MM.1S (cell line): Measurements from ENCODE around the gene NAMPT.

Experiments used
- DNase-seq: peaks from one replicate; pipeline ENCODE4 v3.0.0-alpha.2; 2015
- H2AFZ ChIP-seq: fragments of 300-600 bp; sonication (generic); 2 replicates; pipeline ENCODE4 v1.6.0; 2016; ENCODE audit warnings: antibody characterized with exemption, low read length
- H3F3A ChIP-seq: fragments of 300-600 bp; sonication (generic); 2 replicates; pipeline ENCODE4 v1.6.1; 2016; ENCODE audit warnings: mild to moderate bottlenecking, antibody characterized with exemption, low read length, moderate library complexity, mixed read lengths; ENCODE audit not compliant: insufficient read depth
- H3K27ac ChIP-seq: fragments of 300-600 bp; sonication (generic); 2 replicates; pipeline ENCODE4 v1.5.1; 2016; ENCODE audit warnings: mild to moderate bottlenecking, low read length
- H3K27me3 ChIP-seq: fragments of 300-600 bp; sonication (generic); replicated peaks from 2 replicates; pipeline ENCODE4 v1.6.0; 2016; ENCODE audit warnings: low read length; ENCODE audit not compliant: insufficient read depth
- H3K36me3 ChIP-seq: fragments of 300-600 bp; sonication (generic); replicated peaks from 2 replicates; pipeline ENCODE4 v1.6.1; 2016; ENCODE audit warnings: mild to moderate bottlenecking, low read length, mixed read lengths; ENCODE audit not compliant: insufficient read depth
- H3K4me1 ChIP-seq: fragments of 300-600 bp; sonication (generic); 2 replicates; pipeline ENCODE4 v1.6.1; 2016; ENCODE audit warnings: low read length, mixed read lengths
- H3K4me2 ChIP-seq: fragments of 300-600 bp; sonication (generic); 2 replicates; pipeline ENCODE4 v1.6.0; 2016; ENCODE audit warnings: low read depth, low read length
- H3K4me3 ChIP-seq: fragments of 300-600 bp; sonication (generic); 2 replicates; pipeline ENCODE4 v1.5.1; 2016; ENCODE audit warnings: low read length, mixed read lengths
- H3K79me2 ChIP-seq: fragments of 300-600 bp; sonication (generic); 2 replicates; pipeline ENCODE4 v1.6.1; 2016; ENCODE audit warnings: mixed run types, low read length, mixed read lengths
- H3K9ac ChIP-seq: fragments of 300-600 bp; sonication (generic); 2 replicates; pipeline ENCODE4 v1.6.1; 2016; ENCODE audit warnings: low read length, mixed read lengths
- H3K9me2 ChIP-seq: fragments of 300-600 bp; sonication (generic); replicated peaks from 2 replicates; pipeline ENCODE4 v1.6.1; 2016; ENCODE audit warnings: mild to moderate bottlenecking, low read length, mixed read lengths; ENCODE audit not compliant: insufficient read depth
- H3K9me3 ChIP-seq: fragments of 300-600 bp; sonication (generic); replicated peaks from 2 replicates; pipeline ENCODE4 v1.6.1; 2016; ENCODE audit warnings: mild to moderate bottlenecking, low read length, mixed read lengths; ENCODE audit not compliant: insufficient read depth
- H4K20me1 ChIP-seq: fragments of 300-600 bp; sonication (generic); 2 replicates; pipeline ENCODE4 v1.6.1; 2016; ENCODE audit warnings: mild to moderate bottlenecking, low read length, moderate library complexity, mixed read lengths; ENCODE audit not compliant: insufficient read depth
- EZH2 ChIP-seq: fragments of 300-600 bp; sonication (generic); optimal IDR thresholded peaks from 2 replicates; pipeline ENCODE3; 2017; ENCODE audit warnings: low read depth, mild to moderate bottlenecking, antibody characterized with exemption, low read length, mixed read lengths
- EZH2phosphoT487 ChIP-seq: fragments of 300-600 bp; sonication (generic); IDR thresholded peaks from 2 replicates; pipeline ENCODE4 v1.6.1; 2018; ENCODE audit warnings: antibody characterized with exemption, low read length
- TF ChIP-seq, protein P1 (sequence below): fragments of 300-600 bp; sonication (generic); IDR thresholded peaks from 2 replicates; pipeline ENCODE4 v1.5.1; 2016; ENCODE audit warnings: antibody characterized with exemption, low read length, mixed read lengths

The NAMPT gene

DNA sequence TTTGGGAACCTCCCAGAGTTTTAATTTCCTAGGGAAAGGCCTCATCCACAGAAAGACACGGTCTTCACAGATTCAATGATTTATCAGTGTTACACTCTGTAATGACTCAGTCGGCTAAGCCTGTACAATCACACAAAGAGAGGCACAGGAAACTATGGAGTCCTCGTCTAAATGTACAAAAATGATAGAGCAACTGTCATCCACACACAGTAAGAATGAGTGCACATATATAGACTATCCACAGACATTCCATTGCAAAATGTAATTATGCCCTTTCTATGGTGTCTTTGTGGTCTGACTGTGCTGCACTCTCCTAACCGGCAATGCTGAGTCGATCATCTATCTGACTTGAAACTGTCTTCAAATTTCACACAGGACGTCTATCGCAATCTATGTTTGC lies 3.5 kb upstream of the NAMPT start:
- Histone ChIP-seq H3K27ac (no peak overlapping the region), H3K27me3 (no peaks in the 10 kb centered on the region), H3K36me3 (no peaks in the 10 kb centered on the region), H3K4me1 (peaks cover 6% of the 10 kb centered on the region; the same call in 1 of the 2 replicates), H3K9ac (no peak overlapping the region), H3K4me2 (no peak overlapping the region), H3K9me2 (no peaks in the 10 kb centered on the region), H3K4me3 (no peak overlapping the region), H2AFZ (no peak overlapping the region), H3K79me2 (peaks cover 10% of the 10 kb centered on the region), H3K9me3 (no peaks in the 10 kb centered on the region), H3F3A (peaks cover 12% of the 10 kb centered on the region), H4K20me1 (no peaks in the 10 kb centered on the region)
- no peak for DNase-seq
- no peak for TF ChIP-seq EZH2
- TF ChIP-seq, protein P1, sequence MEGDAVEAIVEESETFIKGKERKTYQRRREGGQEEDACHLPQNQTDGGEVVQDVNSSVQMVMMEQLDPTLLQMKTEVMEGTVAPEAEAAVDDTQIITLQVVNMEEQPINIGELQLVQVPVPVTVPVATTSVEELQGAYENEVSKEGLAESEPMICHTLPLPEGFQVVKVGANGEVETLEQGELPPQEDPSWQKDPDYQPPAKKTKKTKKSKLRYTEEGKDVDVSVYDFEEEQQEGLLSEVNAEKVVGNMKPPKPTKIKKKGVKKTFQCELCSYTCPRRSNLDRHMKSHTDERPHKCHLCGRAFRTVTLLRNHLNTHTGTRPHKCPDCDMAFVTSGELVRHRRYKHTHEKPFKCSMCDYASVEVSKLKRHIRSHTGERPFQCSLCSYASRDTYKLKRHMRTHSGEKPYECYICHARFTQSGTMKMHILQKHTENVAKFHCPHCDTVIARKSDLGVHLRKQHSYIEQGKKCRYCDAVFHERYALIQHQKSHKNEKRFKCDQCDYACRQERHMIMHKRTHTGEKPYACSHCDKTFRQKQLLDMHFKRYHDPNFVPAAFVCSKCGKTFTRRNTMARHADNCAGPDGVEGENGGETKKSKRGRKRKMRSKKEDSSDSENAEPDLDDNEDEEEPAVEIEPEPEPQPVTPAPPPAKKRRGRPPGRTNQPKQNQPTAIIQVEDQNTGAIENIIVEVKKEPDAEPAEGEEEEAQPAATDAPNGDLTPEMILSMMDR = no peak
- no peak for TF ChIP-seq EZH2phosphoT487

DNA sequence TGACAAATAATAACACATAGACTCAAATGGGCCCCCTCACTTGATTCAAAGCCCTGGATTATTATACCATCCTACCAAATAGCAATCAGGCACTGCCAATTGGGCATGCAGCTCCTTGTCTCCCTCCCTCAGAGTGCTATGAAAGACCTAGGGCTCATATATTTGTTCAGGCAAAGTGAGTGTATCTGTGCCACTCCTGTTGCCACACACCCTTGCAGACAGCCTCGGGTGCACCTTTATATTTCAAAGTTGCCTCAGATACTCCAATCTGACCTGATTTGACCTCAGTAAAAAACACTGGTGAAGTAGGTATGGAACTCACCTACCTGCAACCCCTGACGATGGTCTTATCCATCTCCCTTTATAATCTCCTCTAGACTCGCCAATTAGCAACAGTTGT lies 3.0 kb upstream of the NAMPT start:
- Histone ChIP-seq H3K27ac (no peak overlapping the region), H3F3A (peaks cover 12% of the 10 kb centered on the region), H3K9ac (no peak overlapping the region), H3K4me2 (no peak overlapping the region), H3K9me3 (no peaks in the 10 kb centered on the region), H3K4me3 (no peak overlapping the region), H3K36me3 (no peaks in the 10 kb centered on the region), H3K4me1 (peaks cover 11% of the 10 kb centered on the region; the same call in 1 of the 2 replicates), H3K9me2 (no peaks in the 10 kb centered on the region), H3K79me2 (peaks cover 14% of the 10 kb centered on the region), H2AFZ (no peak overlapping the region), H3K27me3 (no peaks in the 10 kb centered on the region), H4K20me1 (no peaks in the 10 kb centered on the region)
- DNase-seq = no peak
- TF ChIP-seq EZH2 = no peak
- TF ChIP-seq, protein P1 = no peak
- TF ChIP-seq EZH2phosphoT487 = no peak

DNA sequence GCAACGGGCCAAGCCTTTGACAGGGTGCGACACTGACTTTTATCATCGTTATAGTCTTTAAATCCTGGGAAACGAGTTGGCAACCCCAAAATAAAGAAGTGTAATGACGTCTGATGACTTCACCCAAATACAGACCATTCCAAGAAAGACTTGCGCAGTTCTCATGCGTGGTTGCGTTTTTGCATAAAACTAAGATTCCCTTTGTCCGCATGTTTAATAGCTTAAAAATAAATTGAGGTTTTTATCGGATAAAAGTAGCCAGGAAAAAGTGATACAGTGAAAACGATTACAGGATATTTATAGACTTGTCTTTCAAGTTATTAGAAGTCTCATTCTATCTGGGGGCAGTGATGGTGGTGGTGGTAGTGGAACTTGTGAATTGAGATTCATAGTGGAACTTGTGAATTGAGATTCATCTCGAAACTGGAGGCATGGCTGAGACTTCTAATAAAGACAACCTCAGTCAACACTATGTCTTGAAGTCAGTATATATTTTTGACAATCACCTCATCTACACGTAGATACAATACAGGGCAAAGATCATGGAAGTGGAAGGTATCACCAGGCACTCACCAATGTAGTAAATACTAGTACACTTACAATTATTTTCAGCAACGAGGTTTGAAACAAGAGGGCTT lies 1.2 kb upstream of the NAMPT start:
- Histone ChIP-seq H4K20me1 (no peaks in the 10 kb centered on the region; the same call in 1 of the 2 replicates), H3K27ac (peak overlapping the region; percentile 83), H3K79me2 (peaks cover 32% of the 10 kb centered on the region), H3K4me3 (peak overlapping the region; percentile 76), H3K9me3 (no peaks in the 10 kb centered on the region), H3F3A (peaks cover 12% of the 10 kb centered on the region), H3K9ac (peak overlapping the region; percentile 93), H3K9me2 (no peaks in the 10 kb centered on the region), H2AFZ (peak overlapping the region; percentile 83), H3K36me3 (0 out of 2 replicates have a peak, but pooled peaks cover 2% of the 10 kb centered on the region), H3K27me3 (no peaks in the 10 kb centered on the region), H3K4me2 (peak overlapping the region; percentile 80), H3K4me1 (peaks cover 17% of the 10 kb centered on the region; the same call in 1 of the 2 replicates)
- no peak for TF ChIP-seq EZH2
- TF ChIP-seq, protein P1 = no peak
- no peak for TF ChIP-seq EZH2phosphoT487
- peak; percentile 22 for DNase-seq
